H1 (cell line): ENCODE data around the gene ERLIN1. TPM values are rescaled to one million over a fixed set of nuclear protein-coding genes. Genes with fewer than 3 reads are reported as not detected.

ENCODE experiments used
- FOSL1 ChIP-seq: IDR thresholded peaks from 2 replicates; pipeline ENCODE4 v1.6.1; 2011; ENCODE audit warnings: mild to moderate bottlenecking, low read depth, low read length, moderate library complexity; ENCODE audit not compliant: insufficient read depth
- HDAC6 ChIP-seq: IDR thresholded peaks from one replicate; pipeline ENCODE4 v1.7.1; 2012; ENCODE audit warnings: low read depth, mild to moderate bottlenecking, inconsistent platforms, low read length, moderate library complexity
- JUN ChIP-seq: IDR thresholded peaks from 2 replicates; pipeline ENCODE4 v1.6.1; 2011; ENCODE audit warnings: low read depth, mild to moderate bottlenecking, improper control_type of control experiment, low read length
- SRF ChIP-seq: IDR thresholded peaks from 2 replicates; pipeline ENCODE4 v1.6.1; 2011; ENCODE audit warnings: mild to moderate bottlenecking, low read depth, low read length, moderate library complexity
- TCF12 ChIP-seq: IDR thresholded peaks from 2 replicates; pipeline ENCODE4 v1.6.1; 2011; ENCODE audit warnings: low read depth, mild to moderate bottlenecking, low read length
- YY1 ChIP-seq: IDR thresholded peaks from 2 replicates; pipeline ENCODE4 v1.6.1; 2011; ENCODE audit warnings: low read depth, mild to moderate bottlenecking, low read length
- polyA plus RNA-seq, 7 experiments: library from polyadenylated mRNA; depleted of rRNA in 3 of 7; stranded (reverse) in 5 of 7; unstranded in 2 of 7; fragments of >200 nt in 5 of 7; fragments of 200-250 nt in 2 of 7; gene quantifications; 1 replicate in 5 of 7; 2 replicates in 1 of 7; 4 replicates in 1 of 7; pipeline versions ENCODE4 v1.2.1 to v1.2.3, GENCODE V29; 2011 to 2013; ENCODE audit warnings: missing spikeins in 2 of 7, mixed read lengths in 2 of 7
- total RNA-seq: library from RNA; stranded (reverse); fragmentation: NEBNext Ultra II Directional; extraction: Animal tissue kit (Norgen Biotek cat#: 25700); gene quantifications from 2 replicates; pipeline ENCODE4 v1.2.1, GENCODE V29; 2021
- TF ChIP-seq, protein P1 (sequence below): IDR thresholded peaks from 2 replicates; pipeline ENCODE4 v1.6.1; 2012; ENCODE audit warnings: inconsistent platforms
- TF ChIP-seq, protein P2 (sequence below): IDR thresholded peaks from 2 replicates; pipeline ENCODE4 v1.6.1; 2012; ENCODE audit warnings: inconsistent platforms

Gene ERLIN1
- total and polyA plus RNA-seq, 2 of the 8 experiments (the other 6 are each of a cell fraction or from before 2014, with no cell fraction given), result 16.5 to 32.0 TPM

DNA sequence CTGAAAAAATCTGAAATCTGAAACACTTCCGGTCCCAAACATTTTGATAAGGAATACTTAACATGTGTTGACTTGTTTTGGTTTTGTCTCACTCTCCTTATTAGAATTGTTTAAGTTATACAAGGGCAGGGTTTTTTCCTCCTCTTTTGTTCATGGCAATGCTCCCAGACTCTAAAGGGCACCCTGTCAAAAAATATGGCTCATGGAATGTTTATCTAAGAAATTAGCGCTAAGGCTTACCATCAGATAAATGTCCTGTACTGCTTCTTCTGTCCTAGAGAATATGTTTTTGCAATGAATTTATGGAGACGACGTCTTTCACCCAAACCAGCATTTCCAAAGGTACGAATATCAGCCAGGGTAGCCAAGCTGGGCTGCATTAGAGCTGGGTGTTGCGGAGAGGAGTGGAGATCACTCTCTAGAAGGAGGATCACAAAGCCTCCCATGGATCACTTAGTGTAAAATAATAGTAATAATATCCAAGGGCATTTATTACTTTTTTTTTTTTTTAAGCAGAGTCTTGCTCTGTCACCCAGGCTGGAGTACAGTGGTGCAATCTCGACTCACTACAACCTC, 46.8 kb downstream of the ERLIN1 start (continued):
- TF ChIP-seq TCF12 (no peak), HDAC6 (no peak), YY1 (no peak), JUN (no peak), SRF (no peak), FOSL1 (no peak)
- TF ChIP-seq, protein P1, sequence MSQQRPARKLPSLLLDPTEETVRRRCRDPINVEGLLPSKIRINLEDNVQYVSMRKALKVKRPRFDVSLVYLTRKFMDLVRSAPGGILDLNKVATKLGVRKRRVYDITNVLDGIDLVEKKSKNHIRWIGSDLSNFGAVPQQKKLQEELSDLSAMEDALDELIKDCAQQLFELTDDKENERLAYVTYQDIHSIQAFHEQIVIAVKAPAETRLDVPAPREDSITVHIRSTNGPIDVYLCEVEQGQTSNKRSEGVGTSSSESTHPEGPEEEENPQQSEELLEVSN, result no peak
- TF ChIP-seq, protein P2, sequence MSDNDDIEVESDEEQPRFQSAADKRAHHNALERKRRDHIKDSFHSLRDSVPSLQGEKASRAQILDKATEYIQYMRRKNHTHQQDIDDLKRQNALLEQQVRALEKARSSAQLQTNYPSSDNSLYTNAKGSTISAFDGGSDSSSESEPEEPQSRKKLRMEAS, result no peak
- TF ChIP-seq, all 59 proteins: peak for 0
